Body of pancreas (tissue), 4 donors: ENCODE results near the gene ALG1.

ENCODE experiments used
- CTCF ChIP-seq, 7 experiments: fragments of 450-650 bp in 4 of 7; fragments of 200-600 bp in 3 of 7; sonication (generic) in 3 of 7; IDR thresholded peaks; one replicate each; pipeline ENCODE4 v1.5.1; 2016 to 2019; ENCODE audit warnings: antibody characterized with exemption in 7 of 7
- POLR2A ChIP-seq, 3 donors: fragments of 450-650 bp; IDR thresholded peaks; one replicate each; pipeline ENCODE4 v1.6.1; 2016; ENCODE audit warnings: antibody characterized with exemption in 3 of 3, mild to moderate bottlenecking in 2 of 3

DNA sequence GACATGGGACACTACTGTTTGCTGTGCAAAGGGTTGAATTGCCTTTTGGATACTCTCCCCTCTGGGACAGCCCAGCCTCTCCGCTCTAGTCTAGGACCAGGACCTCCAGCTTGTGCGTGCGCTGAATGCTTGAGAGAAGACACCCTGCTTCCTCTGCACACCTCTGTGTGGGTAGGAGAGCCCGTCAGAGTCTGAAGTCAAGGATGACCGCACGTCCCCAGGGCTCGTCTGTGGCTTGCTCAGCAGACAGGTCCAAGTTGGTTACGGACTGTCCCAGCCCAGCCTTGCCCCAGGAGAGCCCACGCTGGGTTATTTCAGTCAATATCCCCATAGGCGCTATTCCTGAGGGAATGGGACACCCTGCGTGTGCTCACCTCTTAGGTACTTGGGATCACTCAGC, 9.6 kb upstream of the ALG1 start:
- no peak for TF ChIP-seq POLR2A (IDR thresholded peaks at IDR 0.05)
- no peak for TF ChIP-seq CTCF (IDR thresholded peaks at IDR 0.05)
